ENCODE data around the gene LRCOL1. TPM values are rescaled to one million over a fixed set of nuclear protein-coding genes. Genes with fewer than 3 reads are reported as not detected.

The LRCOL1 gene
- total and polyA plus RNA-seq, 2 of the 8 experiments (the other 6 are each of a cell fraction or from before 2014, with no cell fraction given), result not detected

- TF ChIP-seq USF2 (IDR thresholded peaks at IDR 0.05; ENCODE audit: low read length) (no peak), E2F6 (IDR thresholded peaks at IDR 0.05) (no peak), EP300 (IDR thresholded peaks at IDR 0.05; ENCODE audit: borderline replicate concordance in 1 of 2, low read depth in 2 of 2, low read length in 2 of 2) (no peak), YY1 (IDR thresholded peaks at IDR 0.05; ENCODE audit: low read depth, low read length) (no peak)
Observed at GRCh38 chr12:132639956-132640520, 29.7 kb upstream of the LRCOL1 start (continued).

All from H1 (cell line).